Mucosa of descending colon (tissue), 3 donors: Measurements from ENCODE around the gene NFIL3. TPM values are rescaled to one million over a fixed set of nuclear protein-coding genes. Genes with fewer than 3 reads are reported as not detected.

Source experiments
- ATAC-seq: fragments of 200-7000 bp; cut with Tn5 transposase; one replicate; pipeline ENCODE4 v1.9.1; 2020; ENCODE audit warnings: mild to moderate bottlenecking, moderate library complexity
- DNase-seq, 3 donors: peaks; one replicate each; pipeline ENCODE4 v3.0.0-alpha.2; 2020
- H3K36me3 ChIP-seq: fragments of 200-600 bp; one replicate; pipeline ENCODE4 v1.8.0; 2021; ENCODE audit warnings: low read depth, mild to moderate bottlenecking
- H3K4me1 ChIP-seq: fragments of 200-600 bp; one replicate; pipeline ENCODE4 v1.8.0; 2021; ENCODE audit warnings: low read depth, mild to moderate bottlenecking
- H3K4me3 ChIP-seq: fragments of 200-600 bp; one replicate; pipeline ENCODE4 v1.8.0; 2021; ENCODE audit warnings: mild to moderate bottlenecking
- H3K9me3 ChIP-seq: fragments of 200-600 bp; one replicate; pipeline ENCODE4 v1.8.0; 2021; ENCODE audit warnings: mild to moderate bottlenecking
- intact Hi-C, 2 donors: fragments of 100-400 bp; cut with DNase I in 1 of 2; cut with micrococcal nuclease in 1 of 2; formaldehyde crosslinking; loops; one replicate each; pipeline versions ENCODE4 v1.11.0 to v1.11.1; 2022; cut with DNase I, micrococcal nuclease
- total RNA-seq, 3 donors: library from RNA; stranded (reverse); fragmentation: NEBNext Ultra II Directional in 2 of 3; extraction: Animal tissue kit (Norgen Biotek cat#: 25700) in 2 of 3; gene quantifications; one replicate each; pipeline versions ENCODE4 v1.2.1 to v1.2.4, GENCODE V29; 2021 to 2023
- TF ChIP-seq, protein P1 (sequence below): fragments of 200-600 bp; IDR thresholded peaks from one replicate; pipeline ENCODE4 v1.8.0; 2022; ENCODE audit warnings: antibody characterized with exemption, mild to moderate bottlenecking
- donor health status: DM: no; HTN: no; CAD: no; lungs with moderate emphysema.
- donor health status: DM: no; HTN: no; CAD: no.
- donor health status: DM: no; HTN: yes; CAD: no.

The NFIL3 gene
- total RNA-seq, 3 donors from 2014 or later, result 17.7 to 41.9 (median 20.6) TPM

DNA sequence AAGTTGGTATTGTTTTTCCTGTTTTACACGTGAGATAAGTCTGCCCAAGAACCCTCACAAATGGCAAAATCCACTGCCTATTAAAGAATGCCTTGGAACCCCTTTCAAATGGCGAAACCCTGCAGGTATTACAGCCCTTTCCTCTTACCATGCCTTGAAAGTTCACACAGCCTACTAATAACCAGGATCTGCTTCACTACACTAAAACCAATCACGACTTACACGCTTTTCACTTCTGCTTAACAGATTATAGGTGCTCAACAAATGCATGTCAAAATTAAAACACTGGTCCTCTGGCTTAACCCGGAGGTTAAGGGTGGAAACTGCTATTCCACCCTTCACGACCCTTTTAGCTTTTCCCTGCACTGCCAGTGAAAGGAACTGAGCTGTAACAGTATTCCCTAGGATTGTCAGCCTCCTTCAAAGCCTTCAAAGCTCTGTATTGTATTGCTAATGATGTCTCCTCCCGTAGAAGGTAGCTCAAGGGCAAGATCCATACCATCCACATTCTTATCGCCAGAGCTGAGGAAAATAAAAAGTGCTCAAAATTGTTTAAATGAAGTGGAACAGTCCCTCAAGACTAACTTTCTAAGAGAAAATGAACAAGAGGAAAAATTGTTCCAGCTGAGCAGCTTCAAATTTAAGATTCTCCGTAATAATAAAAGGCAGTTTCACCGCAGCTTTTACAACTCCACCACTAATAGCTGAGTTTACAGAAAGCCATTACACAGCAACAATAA is 62.9 kb downstream of the NFIL3 start:
- Histone ChIP-seq H3K4me3 (peak overlapping the region; percentile 92), H3K4me1 (peaks cover 24% of the 10 kb centered on the region), H3K9me3 (no peaks in the 10 kb centered on the region), H3K36me3 (no peaks in the 10 kb centered on the region)
- intact Hi-C loops, result no loop called here
- no peak for DNase-seq
- TF ChIP-seq, protein P1, sequence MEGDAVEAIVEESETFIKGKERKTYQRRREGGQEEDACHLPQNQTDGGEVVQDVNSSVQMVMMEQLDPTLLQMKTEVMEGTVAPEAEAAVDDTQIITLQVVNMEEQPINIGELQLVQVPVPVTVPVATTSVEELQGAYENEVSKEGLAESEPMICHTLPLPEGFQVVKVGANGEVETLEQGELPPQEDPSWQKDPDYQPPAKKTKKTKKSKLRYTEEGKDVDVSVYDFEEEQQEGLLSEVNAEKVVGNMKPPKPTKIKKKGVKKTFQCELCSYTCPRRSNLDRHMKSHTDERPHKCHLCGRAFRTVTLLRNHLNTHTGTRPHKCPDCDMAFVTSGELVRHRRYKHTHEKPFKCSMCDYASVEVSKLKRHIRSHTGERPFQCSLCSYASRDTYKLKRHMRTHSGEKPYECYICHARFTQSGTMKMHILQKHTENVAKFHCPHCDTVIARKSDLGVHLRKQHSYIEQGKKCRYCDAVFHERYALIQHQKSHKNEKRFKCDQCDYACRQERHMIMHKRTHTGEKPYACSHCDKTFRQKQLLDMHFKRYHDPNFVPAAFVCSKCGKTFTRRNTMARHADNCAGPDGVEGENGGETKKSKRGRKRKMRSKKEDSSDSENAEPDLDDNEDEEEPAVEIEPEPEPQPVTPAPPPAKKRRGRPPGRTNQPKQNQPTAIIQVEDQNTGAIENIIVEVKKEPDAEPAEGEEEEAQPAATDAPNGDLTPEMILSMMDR, result no peak
- ATAC-seq, result no peak

DNA sequence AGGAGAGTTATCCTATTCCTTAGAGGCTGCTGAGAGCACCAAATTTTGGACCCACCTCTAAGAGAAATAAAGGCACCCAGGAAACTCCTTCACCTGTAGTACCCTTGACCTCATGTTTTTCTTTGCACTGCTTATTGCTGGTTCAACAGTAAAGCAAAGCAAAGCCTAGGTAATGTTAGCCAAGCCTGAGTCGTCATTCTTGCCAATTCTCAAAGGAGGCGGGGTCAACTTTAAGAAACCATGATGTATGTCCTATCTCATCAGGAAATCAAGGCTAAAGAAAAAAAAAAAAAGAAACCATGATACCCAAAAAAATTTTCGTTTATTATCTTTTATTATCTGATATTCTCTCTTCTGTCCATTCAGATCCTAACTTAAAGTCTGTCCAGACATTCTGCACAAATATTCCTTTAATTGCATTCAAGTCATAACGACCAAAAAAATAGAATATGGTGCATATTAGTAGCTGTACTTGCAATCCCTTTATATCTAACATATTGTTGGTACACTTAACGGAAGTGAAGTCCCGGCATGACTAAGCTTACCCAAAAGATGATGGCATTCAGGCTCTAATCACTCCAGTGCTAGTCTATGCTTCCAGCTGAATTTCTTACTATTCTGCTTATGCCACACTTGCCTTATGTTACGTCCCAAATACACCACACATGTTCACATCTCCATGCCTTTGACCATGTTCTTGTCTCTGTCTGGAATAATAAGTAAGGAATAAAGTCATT is 63.7 kb downstream of the NFIL3 start:
- no peaks in the 10 kb centered on the region for H3K36me3 ChIP-seq
- TF ChIP-seq, protein P1, result no peak
- H3K4me1 ChIP-seq, result peaks cover 24% of the 10 kb centered on the region
- DNase-seq, result no peak
- no peak overlapping the region for H3K4me3 ChIP-seq
- no peak for ATAC-seq
- no peaks in the 10 kb centered on the region for H3K9me3 ChIP-seq
- intact Hi-C loops, result no loop called here

DNA sequence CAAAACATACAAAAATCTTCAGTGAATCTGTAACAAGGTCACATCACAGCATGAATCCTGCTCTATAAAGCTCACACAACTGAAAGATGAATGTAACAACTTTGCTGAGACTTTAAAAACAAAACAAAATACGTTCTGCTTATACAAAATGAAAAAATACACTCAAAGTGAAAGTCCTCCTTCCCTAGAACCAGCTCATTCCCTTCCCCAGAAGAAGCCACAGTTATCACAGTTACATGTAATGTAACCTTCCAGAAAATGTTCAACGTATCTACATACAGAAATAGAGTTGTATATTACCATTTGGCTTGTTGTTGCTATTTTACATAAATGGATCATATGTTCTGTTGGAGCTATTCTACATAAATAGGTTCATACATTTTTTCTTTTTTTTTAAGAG is 64.5 kb downstream of the NFIL3 start:
- no peaks in the 10 kb centered on the region for H3K9me3 ChIP-seq

More for the DNA sequence above, 64.5 kb downstream of the NFIL3 start:
- intact Hi-C loops, result no loop called here
- H3K36me3 ChIP-seq, result no peaks in the 10 kb centered on the region
- DNase-seq (no peak), ATAC-seq (no peak)
- H3K4me3 ChIP-seq, result no peak overlapping the region
- H3K4me1 ChIP-seq, result peaks cover 24% of the 10 kb centered on the region
- TF ChIP-seq, protein P1, result no peak

Other genes starting within 250 kb of the NFIL3 start
- 10 to 100 TPM; 18.2 to 37.2 (median 26.6) TPM for gene AUH, start 61.9 kb downstream of the NFIL3 start, total RNA-seq